Suprapubic skin (tissue), 3 donors: Measurements from ENCODE around the gene KSR2.

Experiments used
- POLR2A ChIP-seq, 2 donors: fragments of 450-650 bp; IDR thresholded peaks; one replicate each; pipeline ENCODE4 v1.6.1; 2017; ENCODE audit warnings: antibody characterized with exemption in 2 of 2, mild to moderate bottlenecking in 2 of 2, moderate library complexity in 2 of 2
- TF ChIP-seq, protein P1 (sequence below), 2 donors: fragments of 200-600 bp in 1 of 2; fragments of 450-650 bp in 1 of 2; sonication (generic) in 1 of 2; IDR thresholded peaks; one replicate each; pipeline ENCODE4 v1.5.1; 2016 to 2019; ENCODE audit warnings: antibody characterized with exemption in 2 of 2, mild to moderate bottlenecking in 1 of 2, moderate library complexity in 1 of 2

GRCh38 chr12:117590999-117591398 lies 377.8 kb downstream of the KSR2 start:
- TF ChIP-seq, protein P1, sequence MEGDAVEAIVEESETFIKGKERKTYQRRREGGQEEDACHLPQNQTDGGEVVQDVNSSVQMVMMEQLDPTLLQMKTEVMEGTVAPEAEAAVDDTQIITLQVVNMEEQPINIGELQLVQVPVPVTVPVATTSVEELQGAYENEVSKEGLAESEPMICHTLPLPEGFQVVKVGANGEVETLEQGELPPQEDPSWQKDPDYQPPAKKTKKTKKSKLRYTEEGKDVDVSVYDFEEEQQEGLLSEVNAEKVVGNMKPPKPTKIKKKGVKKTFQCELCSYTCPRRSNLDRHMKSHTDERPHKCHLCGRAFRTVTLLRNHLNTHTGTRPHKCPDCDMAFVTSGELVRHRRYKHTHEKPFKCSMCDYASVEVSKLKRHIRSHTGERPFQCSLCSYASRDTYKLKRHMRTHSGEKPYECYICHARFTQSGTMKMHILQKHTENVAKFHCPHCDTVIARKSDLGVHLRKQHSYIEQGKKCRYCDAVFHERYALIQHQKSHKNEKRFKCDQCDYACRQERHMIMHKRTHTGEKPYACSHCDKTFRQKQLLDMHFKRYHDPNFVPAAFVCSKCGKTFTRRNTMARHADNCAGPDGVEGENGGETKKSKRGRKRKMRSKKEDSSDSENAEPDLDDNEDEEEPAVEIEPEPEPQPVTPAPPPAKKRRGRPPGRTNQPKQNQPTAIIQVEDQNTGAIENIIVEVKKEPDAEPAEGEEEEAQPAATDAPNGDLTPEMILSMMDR (IDR thresholded peaks at IDR 0.05) = no peak
- no peak for TF ChIP-seq POLR2A (IDR thresholded peaks at IDR 0.05)
